Cerebellar nuclear complex (tissue), 1 donor: Measurements from ENCODE around the gene TAB3.
"Not testable (repeated sequence)": the region's sequence is repeated elsewhere in the genome, so short reads cannot be mapped to it uniquely, and the experiment has no call there.

ENCODE experiments used
- DNase-seq, 2 experiments: peaks; one replicate each; lab custom pipeline; 2025; lab: John Stamatoyannopoulos, UW

TAB3 gene

GRCh38 chrX:30816079-30816478, 73.0 kb downstream of the TAB3 start:
- no peak for DNase-seq

- DNase-seq: no peak
Observed at GRCh38 chrX:30814978-30815377, 74.1 kb downstream of the TAB3 start.

DNA sequence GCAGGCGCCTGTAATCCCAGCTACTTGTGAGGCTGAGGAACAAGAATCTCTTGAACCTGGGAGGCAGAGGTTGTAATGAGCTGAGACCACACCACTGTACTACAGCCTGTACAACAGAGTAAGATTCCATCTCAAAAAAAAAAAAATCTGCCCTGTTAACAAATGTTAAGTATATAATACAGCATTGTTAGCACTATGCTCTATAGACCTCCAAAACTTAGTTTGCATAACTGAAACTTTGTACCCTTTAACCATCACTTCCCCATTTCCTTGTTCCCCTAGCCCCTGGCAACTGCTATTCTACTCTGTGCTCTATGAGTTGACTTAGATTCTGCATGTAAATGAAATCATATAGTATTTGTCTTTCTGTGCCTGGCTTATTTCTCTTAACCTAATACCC, 76.7 kb downstream of the TAB3 start:
- DNase-seq: no peak

GRCh38 chrX:30806187-30806728, 82.8 kb downstream of the TAB3 start:
- no peak for DNase-seq

DNA sequence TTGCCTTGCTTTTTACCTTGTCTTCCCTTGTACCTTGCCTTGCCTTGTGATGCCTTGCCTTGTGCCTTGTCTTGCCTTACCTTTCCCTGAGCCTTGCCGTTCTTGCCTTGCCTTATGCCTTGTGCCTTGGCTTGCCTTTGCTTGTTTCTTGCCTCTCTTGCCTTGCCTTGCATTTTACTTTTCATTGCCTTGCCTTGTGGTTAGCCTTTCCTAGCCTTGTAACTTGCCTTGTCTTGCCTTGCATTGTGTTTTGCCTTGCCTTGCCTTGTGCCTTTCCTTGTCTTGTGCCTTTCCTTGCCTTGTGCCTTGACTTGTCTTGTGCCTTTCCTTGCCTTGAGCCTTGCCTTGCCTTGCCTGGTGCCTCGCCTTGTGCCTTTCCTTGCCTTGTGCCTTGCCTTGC, 84.6 kb downstream of the TAB3 start:
- DNase-seq: no peak

GRCh38 chrX:30800901-30801300, 88.2 kb downstream of the TAB3 start:
- DNase-seq: no peak

GRCh38 chrX:30799327-30799726, 89.7 kb downstream of the TAB3 start:
- DNase-seq: no peak

- no peak for DNase-seq
Observed at GRCh38 chrX:30798810-30799209, 90.2 kb downstream of the TAB3 start.

GRCh38 chrX:30797301-30797700, 91.8 kb downstream of the TAB3 start:
- not testable (repeated sequence) for DNase-seq

DNA sequence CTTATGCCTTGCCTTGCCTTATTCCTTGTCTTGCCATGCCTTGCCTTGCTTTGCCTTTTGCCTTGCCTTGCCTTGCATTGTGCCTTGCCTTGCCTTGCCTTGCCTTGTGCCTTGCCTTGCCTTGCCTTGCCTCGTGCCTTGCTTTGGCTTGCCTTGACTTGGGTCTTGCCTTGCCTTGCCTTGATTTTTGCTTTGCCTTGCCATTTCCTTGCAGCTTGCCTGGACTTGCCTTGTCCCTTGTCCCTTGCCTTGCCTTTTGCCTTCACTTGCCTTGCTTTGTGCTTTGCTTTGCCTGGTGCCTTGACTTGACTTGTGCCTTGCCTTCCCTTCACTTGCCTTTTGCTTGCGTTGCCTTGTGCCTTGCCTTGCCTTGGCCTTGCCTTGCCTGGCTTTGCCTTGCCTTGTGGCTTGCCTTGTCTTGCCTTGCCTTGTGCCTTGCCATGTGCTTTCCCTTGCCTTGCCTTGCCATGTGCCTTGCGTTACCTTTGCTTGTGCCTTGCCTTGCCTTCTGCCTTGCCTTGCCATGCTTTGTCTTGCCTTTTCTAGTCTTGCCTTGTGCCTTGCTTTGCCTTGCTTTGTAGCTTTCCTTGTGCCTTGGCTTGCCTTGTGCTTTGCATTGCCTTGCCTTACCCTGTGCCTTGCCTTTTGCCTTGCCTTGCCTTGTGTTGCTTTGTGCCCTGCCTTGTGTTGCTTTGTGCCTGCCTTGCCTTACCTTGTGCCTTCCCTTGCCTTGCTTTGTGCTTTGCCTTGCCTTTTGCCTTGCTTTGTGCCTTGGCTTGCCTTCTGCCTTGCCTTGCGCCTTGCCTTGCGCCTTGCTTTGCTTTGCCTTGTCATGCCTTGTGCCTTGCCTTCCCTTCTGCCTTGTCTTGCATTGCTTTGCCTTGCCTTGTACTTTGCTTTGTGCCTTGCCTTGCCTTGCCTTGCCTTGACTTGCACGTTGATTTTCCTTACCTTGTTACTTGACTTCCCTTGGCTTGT, 92.8 kb downstream of the TAB3 start:
- no peak for DNase-seq

DNA sequence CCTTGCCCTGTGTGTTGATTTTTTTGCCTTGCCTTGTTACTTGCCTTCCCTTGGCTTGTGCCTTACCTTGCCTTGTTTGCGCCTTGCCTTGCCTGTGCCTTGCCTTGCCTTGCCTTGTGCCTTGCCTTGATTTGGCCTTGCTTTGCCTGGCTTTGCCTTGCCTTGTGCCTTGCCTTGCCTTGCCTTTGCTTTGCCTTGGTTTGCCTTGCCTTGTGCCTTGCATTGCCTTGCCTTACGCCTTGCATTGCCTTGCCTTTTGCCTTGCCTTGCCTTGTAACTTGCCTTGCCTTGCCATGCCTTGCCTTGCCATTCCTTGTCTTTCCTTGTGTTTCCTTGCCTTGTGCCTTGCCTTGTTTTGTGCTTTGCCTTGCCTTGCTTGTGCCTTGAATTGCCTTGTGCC, 94.6 kb downstream of the TAB3 start:
- no peak for DNase-seq

- DNase-seq: no peak
Observed at GRCh38 chrX:30793767-30794103, 95.3 kb downstream of the TAB3 start.

DNA sequence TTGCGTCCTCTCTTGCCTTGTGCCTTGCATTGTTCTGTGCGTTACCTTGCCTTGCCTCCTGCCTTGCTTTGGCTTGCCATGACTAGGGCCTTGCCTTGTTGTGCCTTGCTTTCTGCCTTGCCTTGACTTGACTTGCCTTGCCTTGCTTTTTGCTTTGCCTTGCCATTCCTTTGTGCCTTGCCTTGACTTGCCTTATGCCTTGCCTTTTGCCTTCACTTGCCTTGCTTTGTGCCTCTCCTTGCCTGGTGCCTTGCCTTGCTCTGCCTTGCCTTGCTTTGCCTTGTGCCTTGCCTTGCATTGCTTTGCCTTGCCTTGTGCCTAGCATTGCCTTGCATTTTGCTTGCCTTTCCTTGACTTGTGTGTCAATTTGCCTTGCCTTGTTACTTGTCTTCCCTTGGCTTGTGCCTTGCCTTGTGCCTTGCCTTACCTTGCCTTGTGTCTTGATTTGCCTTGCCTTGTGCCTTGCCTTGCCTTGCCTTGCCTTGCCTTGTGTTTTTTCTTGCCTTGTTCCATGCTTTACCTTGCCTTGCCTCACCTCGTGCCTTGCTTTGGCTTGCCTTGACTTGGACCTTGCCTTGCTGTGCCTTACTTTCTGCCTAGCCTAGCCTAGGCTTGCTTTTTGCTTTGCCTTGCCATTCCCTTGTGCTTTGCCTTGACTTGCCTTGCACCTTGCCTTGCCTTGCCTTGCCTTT, 95.8 kb downstream of the TAB3 start:
- DNase-seq: no peak

DNA sequence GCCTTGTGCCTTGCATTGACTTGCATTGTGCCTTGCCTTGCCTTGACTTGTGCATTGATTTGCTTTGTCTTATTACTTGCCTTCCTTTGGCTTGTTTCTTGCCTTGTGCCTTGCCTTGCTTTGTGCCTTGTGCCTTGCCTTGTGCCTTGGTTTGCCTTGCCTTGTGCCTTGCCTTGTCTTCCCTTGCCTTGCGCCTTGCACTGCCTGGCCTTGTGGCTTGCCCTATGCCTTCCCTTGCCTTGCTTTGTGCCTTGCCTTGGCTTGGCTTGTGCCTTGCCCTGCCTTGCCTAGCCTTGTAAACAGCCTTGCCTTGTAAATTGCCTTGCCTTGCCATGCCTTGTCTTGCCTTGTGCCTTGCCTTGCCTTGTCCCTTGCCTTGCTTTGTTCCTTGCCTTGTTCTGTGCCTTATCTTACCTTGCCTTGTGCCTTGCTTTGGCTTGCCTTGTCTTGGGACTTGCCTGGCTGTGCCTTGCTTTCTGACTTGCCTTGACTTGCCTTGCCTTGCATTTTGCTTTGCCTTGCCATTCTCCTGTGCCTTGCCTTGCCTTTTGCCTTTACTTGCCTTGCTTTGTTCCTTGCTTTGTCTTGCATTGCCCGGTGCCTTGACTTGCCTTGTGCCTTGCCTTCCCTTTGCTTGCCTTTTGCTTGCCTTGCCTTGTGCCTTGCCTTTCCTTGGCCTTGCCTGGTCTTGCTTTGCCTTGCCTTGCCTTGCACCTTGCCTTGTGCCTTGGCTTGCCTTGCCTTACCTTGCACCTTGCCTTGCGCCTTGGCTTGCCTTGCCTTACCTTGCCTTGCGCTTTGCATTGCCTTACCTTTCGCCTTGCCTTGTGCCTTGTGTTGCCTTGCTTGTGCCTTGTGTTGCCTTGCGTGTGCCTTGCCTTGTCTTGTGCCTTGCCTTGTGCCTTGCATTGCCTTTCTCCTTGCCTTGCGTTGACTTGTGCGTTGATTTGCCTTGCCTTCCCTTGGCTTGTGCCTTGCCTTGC, 97.5 kb downstream of the TAB3 start:
- no peak for DNase-seq

- DNase-seq: no peak
Observed at GRCh38 chrX:30787012-30787411, 102.0 kb downstream of the TAB3 start.

DNA sequence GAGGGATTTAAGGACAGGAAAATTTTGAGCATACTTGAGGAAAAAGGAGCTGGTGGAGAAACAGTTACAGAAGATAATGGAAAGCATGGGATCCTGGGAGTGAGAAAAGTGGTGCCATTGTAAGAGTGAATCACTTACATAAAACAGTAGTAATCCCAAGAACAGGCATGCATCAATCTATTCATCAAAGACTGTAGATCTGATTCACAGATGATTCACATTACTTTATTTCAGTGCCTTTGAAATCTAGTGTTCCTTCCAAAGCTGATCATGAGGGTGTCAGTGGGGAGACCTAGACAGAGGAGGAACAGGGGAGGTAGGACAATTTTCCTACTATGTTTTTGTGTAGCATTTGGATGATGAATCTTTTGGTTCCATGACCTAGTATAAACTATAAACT, 102.7 kb downstream of the TAB3 start:
- no peak for DNase-seq

DNA sequence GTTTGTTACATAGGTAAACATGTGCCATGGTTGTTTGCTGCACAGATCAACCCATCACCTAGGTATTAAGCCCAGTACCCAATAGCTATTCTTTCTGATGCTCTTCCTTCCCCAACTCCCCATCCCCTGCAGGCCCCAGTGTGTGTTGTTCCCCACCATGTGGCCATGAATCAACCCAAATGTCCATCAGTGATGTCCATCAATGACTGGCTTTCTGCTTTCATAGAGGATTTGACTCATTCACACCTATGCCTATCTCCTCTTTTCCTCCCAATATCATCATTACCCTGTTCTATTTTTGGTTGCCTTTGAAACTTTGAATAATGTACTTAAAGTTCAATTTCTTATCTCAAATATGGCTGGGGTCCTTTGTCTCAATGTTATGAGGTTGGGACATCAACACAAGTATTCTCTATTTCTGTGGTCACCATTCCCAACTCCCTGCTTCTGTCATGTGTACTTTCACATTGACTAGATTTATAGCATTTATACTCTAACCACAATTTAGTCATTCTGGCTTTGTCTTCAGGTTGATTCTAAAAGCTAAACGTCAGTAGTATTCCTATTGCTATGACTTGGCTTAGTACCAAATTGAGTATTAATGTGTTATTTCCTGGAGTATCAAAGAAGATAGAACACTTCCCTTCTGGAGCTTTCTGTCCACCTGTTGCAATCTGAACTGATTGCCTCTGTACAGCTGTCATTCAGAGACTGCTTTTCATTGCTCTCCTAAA, 107.2 kb downstream of the TAB3 start:
- no peak for DNase-seq

- no peak for DNase-seq
Observed at GRCh38 chrX:30779453-30780030, 109.5 kb downstream of the TAB3 start.

DNA sequence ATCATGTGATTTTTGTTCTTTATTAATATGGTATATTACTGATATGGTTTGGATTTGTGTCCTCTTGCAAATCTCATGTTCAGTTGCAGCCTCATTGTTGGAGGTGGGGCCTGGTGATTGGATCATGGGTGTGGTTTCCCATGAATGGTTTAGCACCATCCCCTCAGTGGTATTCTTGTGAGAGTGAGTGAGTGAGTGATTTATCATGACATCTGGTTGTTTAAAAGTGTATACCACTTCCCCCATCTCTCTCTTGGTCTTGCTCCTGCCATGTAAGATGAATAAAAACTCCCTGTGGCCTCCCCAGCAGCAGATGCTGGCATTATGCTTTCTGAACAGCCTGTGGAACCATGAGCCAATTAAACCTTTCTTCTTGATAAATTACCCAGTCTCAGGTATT, 111.5 kb downstream of the TAB3 start:
- no peak for DNase-seq
